GM18507 (cell line): ENCODE measurements around the gene DIO3.

ENCODE experiments used
- DNase-seq: peaks from one replicate; pipeline ENCODE4 v3.0.0; 2011; ENCODE audit warnings: low read depth; ENCODE audit not compliant: insufficient read length; ENCODE audit errors: extremely low spot score
- FAIRE-seq: peaks from 2 replicates; lab custom pipeline; 2011; peaks lifted over from hg19 to GRCh38; lab: Jason Lieb, UNC

Gene DIO3

GRCh38 chr14:101605836-101606235 is 44.5 kb downstream of the DIO3 start:
- FAIRE-seq = no peak
- no peak for DNase-seq
